ENCODE data around the gene ACTN2.

DNA sequence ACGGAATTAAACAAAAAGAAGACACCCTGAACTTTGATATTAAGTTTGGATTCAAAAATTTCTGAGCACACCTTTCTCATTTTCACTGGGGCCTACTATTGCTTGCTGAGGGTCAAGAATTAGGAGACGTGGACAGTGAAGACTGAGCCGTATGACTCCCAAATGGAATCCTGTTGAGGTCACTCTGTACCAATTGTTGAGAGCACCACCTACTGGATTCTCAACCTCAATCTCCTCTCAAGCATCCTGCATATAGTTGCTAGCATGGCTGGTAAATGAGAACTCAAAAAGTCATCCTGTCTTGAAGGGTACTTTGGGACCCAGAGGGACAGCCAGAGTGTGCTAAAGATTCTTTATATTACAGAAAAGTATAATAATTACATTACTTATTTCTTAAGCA is 88.6 kb downstream of the ACTN2 start:
- TF ChIP-seq, protein P1, sequence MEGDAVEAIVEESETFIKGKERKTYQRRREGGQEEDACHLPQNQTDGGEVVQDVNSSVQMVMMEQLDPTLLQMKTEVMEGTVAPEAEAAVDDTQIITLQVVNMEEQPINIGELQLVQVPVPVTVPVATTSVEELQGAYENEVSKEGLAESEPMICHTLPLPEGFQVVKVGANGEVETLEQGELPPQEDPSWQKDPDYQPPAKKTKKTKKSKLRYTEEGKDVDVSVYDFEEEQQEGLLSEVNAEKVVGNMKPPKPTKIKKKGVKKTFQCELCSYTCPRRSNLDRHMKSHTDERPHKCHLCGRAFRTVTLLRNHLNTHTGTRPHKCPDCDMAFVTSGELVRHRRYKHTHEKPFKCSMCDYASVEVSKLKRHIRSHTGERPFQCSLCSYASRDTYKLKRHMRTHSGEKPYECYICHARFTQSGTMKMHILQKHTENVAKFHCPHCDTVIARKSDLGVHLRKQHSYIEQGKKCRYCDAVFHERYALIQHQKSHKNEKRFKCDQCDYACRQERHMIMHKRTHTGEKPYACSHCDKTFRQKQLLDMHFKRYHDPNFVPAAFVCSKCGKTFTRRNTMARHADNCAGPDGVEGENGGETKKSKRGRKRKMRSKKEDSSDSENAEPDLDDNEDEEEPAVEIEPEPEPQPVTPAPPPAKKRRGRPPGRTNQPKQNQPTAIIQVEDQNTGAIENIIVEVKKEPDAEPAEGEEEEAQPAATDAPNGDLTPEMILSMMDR (IDR thresholded peaks at IDR 0.05), result peak; percentile 51
- TF ChIP-seq EZH2phosphoT487 (IDR thresholded peaks at IDR 0.05), result no peak
- TF ChIP-seq EZH2 (IDR thresholded peaks at IDR 0.05), result no peak

Measured in neural progenitor cell (in vitro differentiated cells).